ENCODE data around the gene DIAPH1. TPM values are rescaled to one million over a fixed set of nuclear protein-coding genes. Genes with fewer than 3 reads are reported as not detected.

DIAPH1 gene
- total RNA-seq, 1 donor from 2014 or later: 20.4 TPM

DNA sequence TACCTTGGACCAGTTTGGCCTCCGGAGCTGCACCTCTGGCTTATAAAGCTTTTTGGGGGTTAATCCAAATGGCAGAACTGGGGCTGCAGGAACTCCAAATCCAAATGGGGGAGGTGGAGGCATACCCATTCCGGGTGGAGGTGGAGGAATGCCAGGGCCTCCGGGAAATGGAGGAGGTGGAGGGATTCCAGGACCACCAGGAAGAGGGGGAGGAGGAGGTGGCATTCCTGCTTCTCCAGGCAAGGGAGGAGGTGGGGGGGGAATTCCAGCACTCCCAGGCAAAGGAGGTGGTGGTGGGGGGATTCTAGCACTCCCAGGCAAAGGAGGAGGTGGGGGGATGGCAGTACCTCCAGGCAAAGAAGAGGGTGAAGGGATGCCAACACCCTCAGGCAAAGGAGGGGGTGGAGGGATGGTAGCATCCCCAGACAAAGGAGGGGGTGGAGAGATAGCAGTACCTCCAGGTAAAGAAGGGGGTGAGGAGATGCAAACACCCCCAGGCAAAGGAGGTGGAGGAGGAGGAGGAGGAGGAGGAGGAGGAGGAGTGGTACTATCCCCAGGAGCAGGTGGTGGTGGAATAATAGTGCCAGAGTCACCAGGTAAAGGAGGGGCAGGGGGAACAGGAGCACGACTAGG is 45.2 kb downstream of the DIAPH1 start:
- H3K79me2 ChIP-seq (ENCODE audit: low read depth): no peaks in the 10 kb centered on the region
- H3K36me3 ChIP-seq: peaks cover 8% of the 10 kb centered on the region
- Mint-ChIP-seq H3K4me3 (no peak overlapping the region), H3K36me3 (peaks cover 25% of the 10 kb centered on the region), H3K27me3 (ENCODE audit: insufficient read depth, low read depth) (no peaks in the 10 kb centered on the region), H3K4me1 (no peaks in the 10 kb centered on the region), H3K27ac (no peak overlapping the region), H3K9me3 (no peaks in the 10 kb centered on the region)
- H3K4me2 ChIP-seq: no peak overlapping the region
- no peak overlapping the region for H3K4me3 ChIP-seq
- TF ChIP-seq EZH2 (IDR thresholded peaks at IDR 0.05) (no peak), EZH2phosphoT487 (IDR thresholded peaks at IDR 0.05) (no peak)
- TF ChIP-seq, protein P1, sequence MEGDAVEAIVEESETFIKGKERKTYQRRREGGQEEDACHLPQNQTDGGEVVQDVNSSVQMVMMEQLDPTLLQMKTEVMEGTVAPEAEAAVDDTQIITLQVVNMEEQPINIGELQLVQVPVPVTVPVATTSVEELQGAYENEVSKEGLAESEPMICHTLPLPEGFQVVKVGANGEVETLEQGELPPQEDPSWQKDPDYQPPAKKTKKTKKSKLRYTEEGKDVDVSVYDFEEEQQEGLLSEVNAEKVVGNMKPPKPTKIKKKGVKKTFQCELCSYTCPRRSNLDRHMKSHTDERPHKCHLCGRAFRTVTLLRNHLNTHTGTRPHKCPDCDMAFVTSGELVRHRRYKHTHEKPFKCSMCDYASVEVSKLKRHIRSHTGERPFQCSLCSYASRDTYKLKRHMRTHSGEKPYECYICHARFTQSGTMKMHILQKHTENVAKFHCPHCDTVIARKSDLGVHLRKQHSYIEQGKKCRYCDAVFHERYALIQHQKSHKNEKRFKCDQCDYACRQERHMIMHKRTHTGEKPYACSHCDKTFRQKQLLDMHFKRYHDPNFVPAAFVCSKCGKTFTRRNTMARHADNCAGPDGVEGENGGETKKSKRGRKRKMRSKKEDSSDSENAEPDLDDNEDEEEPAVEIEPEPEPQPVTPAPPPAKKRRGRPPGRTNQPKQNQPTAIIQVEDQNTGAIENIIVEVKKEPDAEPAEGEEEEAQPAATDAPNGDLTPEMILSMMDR (IDR thresholded peaks at IDR 0.05): no peak
- no peaks in the 10 kb centered on the region for H3K4me1 ChIP-seq
- peaks cover 7% of the 10 kb centered on the region for H3F3A ChIP-seq (ENCODE audit: low read depth)
- no peak overlapping the region for H2AFZ ChIP-seq (replicated peaks)
- H3K27ac ChIP-seq: no peak overlapping the region
- no peaks in the 10 kb centered on the region for H3K9me3 ChIP-seq (ENCODE audit: low read depth)
- H3K27me3 ChIP-seq: no peaks in the 10 kb centered on the region
- no peaks in the 10 kb centered on the region for H4K20me1 ChIP-seq (ENCODE audit: low read depth)
- H3K9ac ChIP-seq: no peak overlapping the region
- DNase-seq (ENCODE audit: low spot score): no peak

GRCh38 chr5:141570655-141571054 is 48.1 kb downstream of the DIAPH1 start:
- Histone ChIP-seq H4K20me1 (ENCODE audit: low read depth) (no peaks in the 10 kb centered on the region), H3K27me3 (no peaks in the 10 kb centered on the region), H3K9ac (no peak overlapping the region), H3K4me2 (no peak overlapping the region), H3K4me3 (no peak overlapping the region), H3K27ac (no peak overlapping the region), H3K79me2 (ENCODE audit: low read depth) (no peaks in the 10 kb centered on the region), H3F3A (ENCODE audit: low read depth) (peaks cover 17% of the 10 kb centered on the region), H3K4me1 (no peaks in the 10 kb centered on the region), H3K9me3 (ENCODE audit: low read depth) (no peaks in the 10 kb centered on the region), H3K36me3 (peaks cover 8% of the 10 kb centered on the region), H2AFZ (replicated peaks) (no peak overlapping the region)
- TF ChIP-seq EZH2 (IDR thresholded peaks at IDR 0.05) (no peak), EZH2phosphoT487 (IDR thresholded peaks at IDR 0.05) (no peak)
- no peaks in the 10 kb centered on the region for H3K4me1 Mint-ChIP-seq
- no peak for DNase-seq (ENCODE audit: low spot score)
- no peak overlapping the region for H3K27ac Mint-ChIP-seq
- peaks cover 19% of the 10 kb centered on the region for H3K36me3 Mint-ChIP-seq
- H3K4me3 Mint-ChIP-seq: no peak overlapping the region
- no peaks in the 10 kb centered on the region for H3K9me3 Mint-ChIP-seq
- no peaks in the 10 kb centered on the region for H3K27me3 Mint-ChIP-seq (ENCODE audit: insufficient read depth, low read depth)

GRCh38 chr5:141567513-141568117 is 51.2 kb downstream of the DIAPH1 start:
- Mint-ChIP-seq H3K4me3 (no peak overlapping the region), H3K27me3 (ENCODE audit: insufficient read depth, low read depth) (no peaks in the 10 kb centered on the region), H3K27ac (peak overlapping the region; percentile 14), H3K36me3 (peaks cover 28% of the 10 kb centered on the region), H3K4me1 (no peaks in the 10 kb centered on the region), H3K9me3 (no peaks in the 10 kb centered on the region)
- no peaks in the 10 kb centered on the region for H3K79me2 ChIP-seq (ENCODE audit: low read depth)
- H3K27ac ChIP-seq: no peak overlapping the region
- DNase-seq (ENCODE audit: low spot score): peak; percentile 39
- no peaks in the 10 kb centered on the region for H3K27me3 ChIP-seq
- H4K20me1 ChIP-seq (ENCODE audit: low read depth): no peaks in the 10 kb centered on the region
- peaks cover 28% of the 10 kb centered on the region for H3F3A ChIP-seq (ENCODE audit: low read depth)
- no peak overlapping the region for H2AFZ ChIP-seq (replicated peaks)
- no peak overlapping the region for H3K4me2 ChIP-seq
- TF ChIP-seq, protein P1 (IDR thresholded peaks at IDR 0.05): peak; percentile 92
- TF ChIP-seq EZH2phosphoT487 (IDR thresholded peaks at IDR 0.05): no peak
- H3K4me1 ChIP-seq: no peaks in the 10 kb centered on the region
- H3K36me3 ChIP-seq: peaks cover 23% of the 10 kb centered on the region
- no peak overlapping the region for H3K4me3 ChIP-seq
- H3K9ac ChIP-seq: no peak overlapping the region
- no peaks in the 10 kb centered on the region for H3K9me3 ChIP-seq (ENCODE audit: low read depth)

Measured in neural progenitor cell (in vitro differentiated cells).